ENCODE data around the gene MYBPC3.

Gene MYBPC3

GRCh38 chr11:47314992-47315391, 37.5 kb downstream of the MYBPC3 start:
- no peak for DNase-seq

GRCh38 chr11:47308050-47308823, 44.3 kb downstream of the MYBPC3 start:
- DNase-seq, result no peak

GRCh38 chr11:47306484-47306844, 46.0 kb downstream of the MYBPC3 start:
- DNase-seq, result no peak

- no peak for DNase-seq
Measured at GRCh38 chr11:47305734-47306483, 46.6 kb downstream of the MYBPC3 start.

- no peak for DNase-seq
Measured at GRCh38 chr11:47302853-47303252, 49.6 kb downstream of the MYBPC3 start.

GRCh38 chr11:47299078-47299477, 53.4 kb downstream of the MYBPC3 start:
- DNase-seq, result no peak

GRCh38 chr11:47296045-47296444, 56.5 kb downstream of the MYBPC3 start:
- no peak for DNase-seq

GRCh38 chr11:47295385-47295784, 57.1 kb downstream of the MYBPC3 start:
- DNase-seq, result no peak

- DNase-seq, result no peak
Measured at GRCh38 chr11:47289856-47290255, 62.6 kb downstream of the MYBPC3 start.

- no peak for DNase-seq
Measured at GRCh38 chr11:47288066-47288465, 64.4 kb downstream of the MYBPC3 start.

- no peak for DNase-seq
Measured at GRCh38 chr11:47285969-47286770, 66.3 kb downstream of the MYBPC3 start.

- DNase-seq, result no peak
Measured at GRCh38 chr11:47284151-47284550, 68.4 kb downstream of the MYBPC3 start.

GRCh38 chr11:47282462-47282861, 70.0 kb downstream of the MYBPC3 start:
- DNase-seq, result no peak

Measured in activated CD4-positive, CD25-positive, alpha-beta regulatory T cell (primary cell).